OCI-LY7 (cell line): ENCODE measurements around the gene DISC1. TPM values are rescaled to one million over a fixed set of nuclear protein-coding genes. Genes with fewer than 3 reads are reported as not detected.

ENCODE experiments used
- BruUV-seq: library from RNA; stranded (reverse); fragments of 400-500 nt; replicated peaks from 2 replicates; lab custom pipeline; 2021; lab: Mats Ljungman, UMichigan
- CTCF ChIA-PET: fragments of 300-600 bp; sonication (Branson Sonifier 250); formaldehyde crosslinking; loops from one replicate; lab custom pipeline; 2022; ENCODE audit warnings: antibody characterized with exemption; ENCODE audit not compliant: unreplicated experiment; lab: Charles Lee
- POLR2A ChIA-PET: fragments of 300-600 bp; sonication (Branson Sonifier 250); formaldehyde crosslinking; loops from one replicate; lab custom pipeline; 2022; ENCODE audit warnings: antibody characterized with exemption; lab: Charles Lee
- DNase-seq: peaks from one replicate; pipeline ENCODE4 v3.0.0-alpha.2; 2015; ENCODE audit warnings: low spot score
- H2AFZ ChIP-seq: fragments of 200-600 bp; sonication (generic), shearing (Covaris generic); 2 replicates; pipeline ENCODE4 v1.6.1; 2014; ENCODE audit warnings: mild to moderate bottlenecking, antibody characterized with exemption, low read length, moderate library complexity
- H3K27ac ChIP-seq: fragments of 200-600 bp; sonication (generic); 2 replicates; pipeline ENCODE4 v1.5.1; 2014; ENCODE audit warnings: mixed run types, low read depth, mild to moderate bottlenecking, moderate library complexity, low read length, inconsistent platforms; ENCODE audit not compliant: poor library complexity, severe bottlenecking
- H3K36me3 ChIP-seq: fragments of 200-600 bp; sonication (generic); 2 replicates; pipeline ENCODE4 v1.6.1; 2014; ENCODE audit warnings: mild to moderate bottlenecking, antibody characterized with exemption, low read length, moderate library complexity, mixed read lengths; ENCODE audit not compliant: insufficient read depth
- H3K4me1 ChIP-seq: fragments of 200-600 bp; sonication (generic); 2 replicates; pipeline ENCODE4 v1.5.1; 2014; ENCODE audit warnings: mild to moderate bottlenecking, low read length; ENCODE audit not compliant: insufficient read depth, poor library complexity, severe bottlenecking
- H3K4me2 ChIP-seq: fragments of 200-600 bp; sonication (generic); 2 replicates; pipeline ENCODE4 v1.6.1; 2014; ENCODE audit warnings: mild to moderate bottlenecking, low read length
- H3K4me3 ChIP-seq: fragments of 200-600 bp; sonication (generic); 2 replicates; pipeline ENCODE4 v1.5.1; 2014; ENCODE audit warnings: mild to moderate bottlenecking, low read depth, low read length; ENCODE audit not compliant: poor library complexity, severe bottlenecking
- H3K79me2 ChIP-seq: fragments of 200-600 bp; sonication (generic); 2 replicates; pipeline ENCODE4 v1.6.1; 2016; ENCODE audit warnings: low read depth, mild to moderate bottlenecking, low read length, moderate library complexity, mixed read lengths; ENCODE audit not compliant: insufficient read depth
- H3K9me2 ChIP-seq: fragments of 200-600 bp; sonication (generic); 2 replicates; pipeline ENCODE4 v1.6.1; 2016; ENCODE audit warnings: mild to moderate bottlenecking, low read length, mixed read lengths; ENCODE audit not compliant: insufficient read depth
- H3K9me3 ChIP-seq: fragments of 200-600 bp; sonication (generic); 2 replicates; pipeline ENCODE4 v1.6.1; 2014; ENCODE audit warnings: mild to moderate bottlenecking, mixed run types, low read length, mixed read lengths
- H4K20me1 ChIP-seq: fragments of 200-600 bp; sonication (generic); 2 replicates; pipeline ENCODE4 v1.6.1; 2014; ENCODE audit warnings: mild to moderate bottlenecking, antibody characterized with exemption, low read length, moderate library complexity, mixed read lengths; ENCODE audit not compliant: insufficient read depth
- EZH2phosphoT487 ChIP-seq: fragments of 200-600 bp; sonication (generic); IDR thresholded peaks from 2 replicates; pipeline ENCODE4 v1.6.1; 2018; ENCODE audit warnings: low read depth, borderline replicate concordance, mild to moderate bottlenecking, mixed run types, antibody characterized with exemption, low read length, moderate library complexity, mixed read lengths
- intact Hi-C: fragments of 100-400 bp; cut with micrococcal nuclease; formaldehyde crosslinking; loops from one replicate; pipeline ENCODE4 v1.10.0; 2022; ENCODE audit not compliant: unreplicated experiment
- total RNA-seq, 2 experiments: library from RNA; depleted of rRNA in 1 of 2; stranded (reverse); fragments of >200 nt in 1 of 2; shearing (Covaris generic) in 1 of 2; gene quantifications; 2 replicates each; pipeline ENCODE4 v1.2.3, GENCODE V29; 2014 to 2022
- TF ChIP-seq, protein P1 (sequence below): fragments of 200-600 bp; sonication (generic); conservative IDR thresholded peaks from 2 replicates; pipeline ENCODE4 v1.5.1; 2014; ENCODE audit warnings: mild to moderate bottlenecking, antibody characterized with exemption, low read length, moderate library complexity, mixed read lengths

DISC1 gene
- total RNA-seq, 2 experiments from 2014 or later: 0.91 TPM; not detected in 1

DNA sequence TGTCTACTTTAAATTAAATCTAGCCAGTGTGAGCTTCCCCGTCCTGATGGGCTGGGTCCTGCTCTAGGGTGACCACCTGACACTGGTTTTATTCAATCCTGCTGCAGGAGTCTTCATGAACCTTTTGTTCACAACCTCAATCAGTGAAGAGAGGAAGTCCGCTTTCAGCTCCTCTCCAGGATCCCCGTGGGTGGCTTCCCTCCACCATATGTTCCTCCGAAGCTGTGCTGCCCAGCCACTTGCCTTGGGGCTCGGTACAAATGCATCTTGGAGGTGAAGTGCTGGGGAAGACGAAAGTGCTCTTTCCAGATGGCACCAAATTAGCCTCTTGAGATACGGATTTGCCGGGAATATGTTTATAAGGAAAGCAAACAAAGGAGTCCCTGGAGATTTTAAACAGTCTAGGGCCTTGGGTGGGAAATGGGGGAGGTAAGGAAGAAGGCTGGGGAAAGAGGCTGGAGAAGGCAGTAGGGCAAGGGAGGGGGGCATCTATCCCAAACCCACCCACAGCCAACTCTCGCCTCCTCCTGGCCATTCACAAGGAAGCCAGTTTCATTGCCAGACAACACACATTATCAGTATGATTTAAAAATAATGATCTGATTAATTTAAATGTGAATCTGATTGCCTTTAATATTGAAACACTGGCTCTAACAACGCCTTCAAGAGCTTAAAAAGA is 430.8 kb downstream of the DISC1 start:
- no peak for TF ChIP-seq EZH2phosphoT487
- TF ChIP-seq, protein P1, sequence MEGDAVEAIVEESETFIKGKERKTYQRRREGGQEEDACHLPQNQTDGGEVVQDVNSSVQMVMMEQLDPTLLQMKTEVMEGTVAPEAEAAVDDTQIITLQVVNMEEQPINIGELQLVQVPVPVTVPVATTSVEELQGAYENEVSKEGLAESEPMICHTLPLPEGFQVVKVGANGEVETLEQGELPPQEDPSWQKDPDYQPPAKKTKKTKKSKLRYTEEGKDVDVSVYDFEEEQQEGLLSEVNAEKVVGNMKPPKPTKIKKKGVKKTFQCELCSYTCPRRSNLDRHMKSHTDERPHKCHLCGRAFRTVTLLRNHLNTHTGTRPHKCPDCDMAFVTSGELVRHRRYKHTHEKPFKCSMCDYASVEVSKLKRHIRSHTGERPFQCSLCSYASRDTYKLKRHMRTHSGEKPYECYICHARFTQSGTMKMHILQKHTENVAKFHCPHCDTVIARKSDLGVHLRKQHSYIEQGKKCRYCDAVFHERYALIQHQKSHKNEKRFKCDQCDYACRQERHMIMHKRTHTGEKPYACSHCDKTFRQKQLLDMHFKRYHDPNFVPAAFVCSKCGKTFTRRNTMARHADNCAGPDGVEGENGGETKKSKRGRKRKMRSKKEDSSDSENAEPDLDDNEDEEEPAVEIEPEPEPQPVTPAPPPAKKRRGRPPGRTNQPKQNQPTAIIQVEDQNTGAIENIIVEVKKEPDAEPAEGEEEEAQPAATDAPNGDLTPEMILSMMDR: no peak
- Histone ChIP-seq H2AFZ (no peak overlapping the region), H3K4me1 (no peaks in the 10 kb centered on the region), H3K27ac (no peak overlapping the region), H3K36me3 (no peaks in the 10 kb centered on the region), H3K4me3 (no peak overlapping the region), H3K9me3 (no peaks in the 10 kb centered on the region), H3K79me2 (no peaks in the 10 kb centered on the region), H3K4me2 (no peak overlapping the region), H3K9me2 (no peaks in the 10 kb centered on the region), H4K20me1 (no peaks in the 10 kb centered on the region)
- ChIA-PET CTCF (no interaction called here), POLR2A (no interaction called here)
- BruUV-seq: no TSS peak
- intact Hi-C loops: no loop called here
- DNase-seq: no peak

DNA sequence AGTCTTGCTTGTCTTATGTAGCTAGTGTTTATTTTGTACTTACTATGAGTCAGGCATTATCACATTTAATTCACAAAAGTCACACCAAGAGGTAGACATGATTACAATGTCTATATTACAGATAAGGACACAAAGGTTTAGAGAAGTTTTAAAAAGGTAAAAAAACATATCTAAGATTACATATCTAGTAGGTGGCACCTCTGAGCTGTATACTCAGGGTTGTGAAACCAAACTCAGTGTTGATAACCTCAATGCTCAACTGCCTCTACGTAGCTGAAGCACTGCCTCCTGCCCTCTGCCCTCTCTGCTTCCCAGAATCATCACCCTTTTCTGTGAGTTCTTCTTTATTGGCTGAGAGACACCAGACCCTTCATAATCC is 431.3 kb downstream of the DISC1 start:
- BruUV-seq: no TSS peak
- Histone ChIP-seq H3K27ac (no peak overlapping the region), H4K20me1 (no peaks in the 10 kb centered on the region), H3K9me2 (no peaks in the 10 kb centered on the region), H2AFZ (no peak overlapping the region), H3K79me2 (no peaks in the 10 kb centered on the region), H3K36me3 (no peaks in the 10 kb centered on the region), H3K9me3 (no peaks in the 10 kb centered on the region), H3K4me2 (no peak overlapping the region), H3K4me1 (no peaks in the 10 kb centered on the region), H3K4me3 (no peak overlapping the region)
- intact Hi-C loops: no loop called here
- POLR2A ChIA-PET: no interaction called here
- DNase-seq: no peak
- TF ChIP-seq, protein P1: no peak
- no peak for TF ChIP-seq EZH2phosphoT487
- CTCF ChIA-PET: no interaction called here

DNA sequence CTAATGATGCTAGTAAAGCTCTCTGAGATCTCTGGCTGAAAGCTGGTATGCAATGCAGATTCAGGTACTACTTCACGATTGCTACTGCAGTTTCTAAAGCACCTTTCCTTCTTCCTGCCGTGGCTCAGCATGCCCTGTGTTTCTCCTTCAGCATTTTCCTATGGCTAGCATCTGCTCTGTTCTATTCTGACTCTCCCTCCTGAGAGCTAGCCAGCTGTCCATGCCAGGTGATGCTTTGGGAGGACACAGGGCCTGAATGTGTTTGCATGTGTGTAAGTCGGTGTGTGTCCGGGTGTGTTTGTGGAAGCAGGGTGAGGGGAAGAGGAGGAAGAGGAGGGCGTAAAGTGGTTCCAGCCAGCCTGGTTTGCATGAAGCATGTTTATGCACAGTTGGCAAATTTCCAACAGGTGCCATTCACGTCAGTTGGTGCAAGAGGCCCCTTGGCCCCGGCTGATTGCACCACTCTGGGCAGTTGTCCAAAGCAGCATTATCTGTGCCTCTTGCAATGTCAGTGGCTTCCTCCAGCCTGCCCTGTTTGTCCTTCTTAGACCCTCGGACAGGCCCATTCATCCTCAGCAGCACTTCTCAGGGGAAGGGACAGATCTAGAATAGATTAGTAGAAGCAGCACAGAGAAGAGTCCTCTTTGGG is 433.3 kb downstream of the DISC1 start:
- POLR2A ChIA-PET: no interaction called here
- no peak overlapping the region for H3K4me3 ChIP-seq
- H3K4me2 ChIP-seq: no peak overlapping the region
- no peaks in the 10 kb centered on the region for H3K36me3 ChIP-seq
- no TSS peak for BruUV-seq
- no peaks in the 10 kb centered on the region for H3K79me2 ChIP-seq
- no peak for DNase-seq
- no peak overlapping the region for H2AFZ ChIP-seq
- CTCF ChIA-PET: no interaction called here
- TF ChIP-seq, protein P1: no peak
- TF ChIP-seq EZH2phosphoT487: no peak
- no peak overlapping the region for H3K27ac ChIP-seq
- H4K20me1 ChIP-seq: no peaks in the 10 kb centered on the region
- no peaks in the 10 kb centered on the region for H3K9me2 ChIP-seq
- H3K9me3 ChIP-seq: no peaks in the 10 kb centered on the region
- intact Hi-C loops: no loop called here
- no peaks in the 10 kb centered on the region for H3K4me1 ChIP-seq
